TTC549 (cell line): ENCODE data around the gene GFRA1.
"Not testable (repeated sequence)": the region's sequence is repeated elsewhere in the genome, so short reads cannot be mapped to it uniquely, and the experiment has no call there.

Experiments
- FAIRE-seq: peaks from 2 replicates; lab custom pipeline; 2012; peaks lifted over from hg19 to GRCh38; lab: Jason Lieb, UNC

The GFRA1 gene

DNA sequence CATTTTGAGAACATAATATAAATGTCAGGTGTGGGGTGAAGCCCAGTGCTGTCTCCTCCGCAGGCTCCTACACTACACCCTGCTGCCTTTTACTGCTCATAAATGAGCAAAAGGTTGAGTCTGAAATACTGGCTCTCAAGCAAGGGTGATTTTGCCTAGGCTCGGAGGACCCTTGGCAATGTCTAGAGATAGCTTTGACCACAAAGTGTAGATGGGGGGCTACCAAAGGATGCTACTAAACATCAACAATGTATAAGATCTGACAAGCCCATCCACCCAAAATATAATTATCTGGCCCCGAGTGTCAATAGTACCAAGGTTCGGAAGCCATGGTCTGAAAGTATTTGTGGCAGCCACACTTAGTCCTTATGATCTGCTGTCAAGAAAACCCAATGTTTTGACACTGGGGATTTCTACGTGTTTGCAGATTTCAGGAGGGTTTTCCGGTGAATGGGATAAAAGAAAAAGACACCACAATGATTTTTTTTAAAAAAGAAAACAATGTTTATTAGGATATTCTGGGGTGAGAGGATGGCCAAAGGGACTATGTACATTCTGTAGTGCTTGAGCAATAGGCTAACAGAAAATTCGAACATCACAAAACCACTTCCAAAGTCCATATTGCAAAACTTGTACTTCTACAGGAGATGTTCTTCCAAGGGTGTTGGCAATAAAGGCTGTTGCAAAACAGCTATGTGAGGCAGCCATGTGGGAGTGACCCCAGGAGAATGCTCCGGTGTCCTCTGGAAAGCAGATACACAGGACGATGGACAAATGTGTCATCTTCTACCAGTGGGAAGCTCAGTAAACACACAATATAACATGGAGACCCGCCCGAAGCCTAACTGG, 216.3 kb downstream of the GFRA1 start:
- no peak for FAIRE-seq

DNA sequence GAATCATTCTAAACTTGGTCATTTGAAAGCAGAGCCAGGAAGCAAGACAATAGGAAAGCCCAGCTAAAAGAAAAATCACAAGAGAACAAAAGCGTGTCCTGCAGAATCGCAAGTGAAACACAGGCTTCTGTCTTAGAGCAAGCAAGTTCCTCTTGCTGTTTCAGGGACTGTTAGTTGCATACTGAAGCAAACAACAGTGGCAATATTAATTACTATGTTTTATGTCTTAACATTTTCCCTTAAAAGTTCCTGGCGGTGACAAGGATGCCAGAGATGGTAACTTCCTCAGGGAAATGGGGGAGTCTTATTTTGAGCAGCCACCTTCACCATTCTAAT, 217.1 kb downstream of the GFRA1 start:
- FAIRE-seq: no peak

DNA sequence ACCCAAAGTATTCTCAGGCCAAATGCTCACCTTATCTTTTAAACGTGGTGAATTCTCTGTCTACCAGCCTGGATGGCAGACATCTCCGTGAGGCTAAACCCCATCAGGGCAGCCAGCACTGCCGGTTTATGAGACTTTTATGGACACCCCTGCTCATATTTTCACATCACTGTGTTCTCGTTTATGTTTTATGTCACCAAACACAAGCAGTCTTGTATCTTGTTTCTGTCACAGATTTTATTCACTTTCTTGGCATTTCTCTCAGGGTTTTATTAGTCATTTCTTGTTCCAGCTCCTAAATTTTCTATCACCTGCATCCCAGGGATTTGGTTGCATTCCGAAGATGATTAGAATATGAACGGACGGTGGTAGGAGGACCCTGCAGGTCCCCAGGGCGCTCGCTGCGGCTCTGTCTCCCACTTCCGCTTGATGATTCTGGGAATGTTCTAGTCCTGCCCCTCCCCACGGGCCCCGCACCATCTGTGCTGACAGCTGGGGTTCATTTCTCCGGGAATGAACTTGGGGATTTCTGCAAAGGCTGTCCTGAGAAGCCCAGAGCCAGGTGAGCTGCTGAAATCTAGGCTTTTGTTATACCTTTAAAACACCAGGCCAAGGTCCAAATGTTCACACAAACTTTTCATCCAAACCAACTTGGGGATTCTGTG, 217.6 kb downstream of the GFRA1 start:
- FAIRE-seq: no peak

DNA sequence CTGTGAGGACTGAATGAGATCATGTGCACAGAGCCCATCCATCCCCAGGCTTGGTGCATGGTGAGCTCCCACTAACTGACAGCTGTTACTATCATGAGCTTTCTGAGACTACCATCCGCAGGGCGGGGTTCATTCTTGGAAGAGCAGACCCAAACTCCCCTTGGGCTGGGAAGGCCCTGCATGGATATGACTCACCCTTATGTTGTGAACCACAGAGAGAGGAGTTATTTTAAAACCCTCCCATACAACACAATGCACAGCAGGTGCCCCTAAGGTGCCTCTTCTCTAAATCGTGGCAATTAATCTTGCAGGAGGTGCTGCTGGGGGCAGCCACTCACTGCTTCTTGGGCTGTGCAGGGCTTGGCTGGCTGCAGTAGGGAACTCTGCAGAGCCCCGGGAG, 219.1 kb downstream of the GFRA1 start:
- FAIRE-seq: no peak

DNA sequence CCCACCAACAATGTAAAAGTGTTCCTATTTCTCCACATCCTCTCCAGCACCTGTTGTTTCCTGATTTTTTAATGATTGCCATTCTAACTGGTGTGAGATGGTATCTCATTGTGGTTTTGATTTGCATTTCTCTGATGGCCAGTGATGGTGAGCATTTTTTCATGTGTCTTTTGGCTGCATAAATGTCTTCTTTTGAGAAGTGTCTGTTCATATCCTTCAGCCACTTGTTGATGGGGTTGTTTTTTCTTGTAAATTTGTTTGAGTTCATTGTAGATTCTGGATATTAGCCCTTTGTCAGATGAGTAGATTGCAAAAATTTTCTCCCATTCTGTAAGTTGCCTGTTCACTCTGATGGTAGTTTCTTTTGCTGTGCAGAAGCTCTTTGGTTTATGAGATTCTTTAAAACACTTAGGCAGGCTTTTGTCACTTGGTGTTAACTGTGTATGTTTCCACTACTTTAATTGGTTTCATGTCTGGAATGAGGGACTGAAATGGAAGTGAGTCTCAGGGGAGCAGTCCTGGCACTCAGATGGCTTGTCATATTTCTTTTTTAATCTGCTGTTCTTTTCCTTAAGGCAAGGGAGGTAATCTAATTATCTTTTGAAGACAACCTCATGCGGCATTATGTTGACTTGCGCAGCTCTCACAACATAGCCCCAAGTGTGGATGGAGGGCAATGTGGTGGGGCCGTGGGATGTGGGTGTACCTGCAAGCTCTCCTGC, 219.8 kb downstream of the GFRA1 start:
- FAIRE-seq: not testable (repeated sequence)

DNA sequence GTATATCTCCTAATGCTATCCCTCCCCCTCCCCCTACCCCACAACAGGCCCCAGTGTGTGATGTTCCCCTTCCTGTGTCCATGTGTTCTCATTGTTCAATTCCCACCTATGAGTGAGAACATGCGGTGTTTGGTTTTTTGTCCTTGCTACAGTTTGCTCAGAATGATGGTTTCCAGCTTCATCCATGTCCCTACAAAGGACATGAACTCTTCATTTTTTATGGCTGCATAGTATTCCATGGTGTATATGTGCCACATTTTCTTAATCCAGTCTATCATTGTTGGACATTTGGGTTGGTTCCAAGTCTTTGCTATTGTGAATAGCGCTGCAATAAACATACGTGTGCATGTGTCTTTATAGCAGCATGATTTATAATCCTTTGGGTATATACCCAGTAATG, 220.5 kb downstream of the GFRA1 start:
- not testable (repeated sequence) for FAIRE-seq

DNA sequence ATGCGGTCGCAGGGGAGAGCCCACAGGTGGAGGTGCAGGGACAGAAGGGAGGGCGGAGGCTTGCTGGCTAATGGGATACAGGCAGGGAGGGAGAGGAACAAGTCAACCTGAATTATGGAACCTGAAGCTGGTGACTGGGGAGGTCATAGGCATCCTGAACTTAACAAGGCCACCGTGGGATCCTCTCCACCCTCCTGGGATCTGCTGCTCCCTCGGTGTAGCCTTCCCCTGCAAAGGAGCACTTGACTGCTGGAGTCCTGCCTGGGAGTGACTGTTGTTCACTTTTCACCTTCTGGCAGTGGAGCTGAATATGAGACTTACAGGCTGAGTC, 223.1 kb downstream of the GFRA1 start:
- FAIRE-seq: no peak

DNA sequence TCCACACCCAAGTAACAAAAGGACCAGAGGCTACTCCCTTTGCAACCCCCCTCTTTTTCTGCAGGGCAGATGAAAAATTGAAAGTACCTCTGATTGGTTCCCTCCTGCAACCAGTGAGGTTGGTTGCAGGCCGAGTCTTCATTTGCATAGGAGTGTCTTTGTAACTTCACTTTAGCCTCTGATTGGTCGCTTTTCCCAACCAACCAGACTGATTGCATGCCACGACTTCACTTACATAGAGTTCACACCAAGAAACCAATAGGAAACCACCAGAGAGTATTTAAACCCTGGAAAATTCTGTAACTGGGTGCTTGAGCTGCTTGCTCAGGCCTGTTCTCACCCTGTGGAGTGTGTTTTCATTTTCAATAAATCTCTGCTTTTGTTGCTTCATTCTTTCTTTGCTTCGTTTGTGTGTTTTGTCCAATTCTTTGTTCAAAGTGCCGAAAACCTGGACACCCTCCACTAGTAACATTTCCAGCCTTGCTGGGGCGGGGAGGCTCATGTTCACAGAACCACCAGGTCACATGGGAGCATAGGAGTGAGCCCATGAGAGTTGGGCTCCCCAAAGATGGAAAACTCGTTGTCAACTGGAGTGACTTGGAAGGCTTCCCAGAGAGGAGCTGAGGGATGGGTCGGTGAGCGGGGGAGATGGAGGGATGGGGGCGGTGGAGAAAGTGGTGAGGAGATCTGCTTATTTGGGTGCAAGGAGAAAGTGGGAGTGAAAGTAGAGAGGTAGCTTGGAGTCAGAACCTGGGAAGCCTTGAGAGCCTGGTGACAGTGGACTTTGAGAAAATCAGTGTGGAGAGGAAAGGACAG, 223.6 kb downstream of the GFRA1 start:
- FAIRE-seq: no peak

DNA sequence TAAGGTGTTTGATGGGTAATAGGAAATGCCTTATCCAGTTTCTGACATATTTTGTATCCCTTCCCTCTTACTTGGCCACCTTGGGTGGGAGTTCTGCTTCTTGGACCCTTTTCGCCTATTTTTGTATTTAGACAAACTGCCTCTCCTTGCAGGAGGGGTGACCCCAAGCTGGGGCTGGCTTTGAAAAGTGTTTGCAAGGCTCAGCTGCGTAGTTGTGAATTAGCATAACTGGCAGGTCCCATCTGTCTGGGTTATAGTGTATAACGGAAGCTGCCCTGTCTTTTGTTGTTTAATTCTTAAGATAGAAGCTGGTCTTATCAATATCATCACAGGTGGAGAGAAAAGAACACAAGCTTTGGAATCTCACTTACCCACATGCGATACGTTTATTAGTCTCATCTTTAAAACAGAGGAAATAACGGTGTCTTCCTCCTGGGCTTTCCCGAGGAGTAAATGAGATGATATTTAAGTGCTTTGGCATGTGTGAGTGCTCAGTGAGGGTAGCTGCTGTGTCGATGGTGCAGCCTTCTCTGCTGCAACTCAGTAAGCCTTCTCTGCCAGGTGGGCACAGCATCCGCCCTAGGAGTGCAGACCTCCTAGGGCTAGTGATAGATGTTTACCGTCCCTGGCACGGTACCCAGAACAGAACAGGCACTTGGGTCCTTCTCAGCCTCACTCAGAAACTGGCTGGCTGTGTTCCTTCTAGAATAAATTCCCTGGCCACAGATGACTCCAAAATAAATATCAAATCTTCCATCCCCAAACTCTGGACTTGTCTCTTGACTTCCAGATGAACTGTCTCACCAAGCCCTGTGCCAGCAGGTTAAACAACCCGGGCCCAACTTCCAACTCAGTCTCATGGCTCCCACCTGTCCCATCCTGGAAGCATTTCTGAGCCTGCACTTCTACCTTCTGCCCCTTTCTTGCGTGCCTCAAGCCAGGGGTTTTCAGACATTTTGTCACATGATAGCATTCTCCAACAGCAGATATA, 227.3 kb downstream of the GFRA1 start:
- no peak for FAIRE-seq

DNA sequence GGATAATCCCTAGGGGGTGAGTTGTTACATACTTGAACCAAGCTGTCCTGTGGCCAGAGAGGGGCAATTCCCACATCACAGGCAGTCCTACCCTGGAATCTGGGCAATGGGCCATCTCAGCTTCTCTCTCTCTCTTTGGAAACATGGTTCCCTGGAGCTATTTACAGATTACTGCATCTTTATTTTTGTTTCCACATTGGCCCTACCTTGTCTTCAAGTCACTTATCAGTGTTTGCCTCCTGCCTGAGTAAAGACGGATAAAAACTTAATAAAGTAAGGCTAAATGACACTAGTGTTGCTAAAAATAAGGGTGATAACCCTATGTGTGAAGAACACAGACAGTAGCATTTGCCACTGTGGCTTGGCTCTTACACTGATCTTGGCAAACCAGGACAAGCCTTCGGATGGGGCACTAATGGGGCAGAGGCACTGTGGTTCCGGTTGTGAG, 228.2 kb downstream of the GFRA1 start:
- FAIRE-seq: no peak

DNA sequence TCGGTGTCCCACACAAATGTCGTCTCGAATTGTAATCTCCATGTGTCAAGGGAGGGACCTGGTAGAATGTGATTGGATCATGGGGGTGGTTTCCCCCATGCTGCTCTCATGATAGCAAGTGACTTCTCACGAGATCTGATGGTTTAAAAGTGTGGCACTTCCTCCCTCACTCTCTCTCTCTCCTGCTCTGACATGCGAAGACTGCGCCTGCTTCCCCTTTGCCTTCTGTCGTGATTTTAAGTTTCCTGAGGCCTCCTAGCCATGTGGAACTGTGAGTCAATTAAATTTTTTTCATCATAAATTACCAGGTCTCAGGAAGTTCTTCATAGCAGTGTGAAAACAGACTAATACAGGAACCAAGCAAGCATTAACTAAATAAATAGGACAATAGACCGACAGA, 229.1 kb downstream of the GFRA1 start:
- no peak for FAIRE-seq

DNA sequence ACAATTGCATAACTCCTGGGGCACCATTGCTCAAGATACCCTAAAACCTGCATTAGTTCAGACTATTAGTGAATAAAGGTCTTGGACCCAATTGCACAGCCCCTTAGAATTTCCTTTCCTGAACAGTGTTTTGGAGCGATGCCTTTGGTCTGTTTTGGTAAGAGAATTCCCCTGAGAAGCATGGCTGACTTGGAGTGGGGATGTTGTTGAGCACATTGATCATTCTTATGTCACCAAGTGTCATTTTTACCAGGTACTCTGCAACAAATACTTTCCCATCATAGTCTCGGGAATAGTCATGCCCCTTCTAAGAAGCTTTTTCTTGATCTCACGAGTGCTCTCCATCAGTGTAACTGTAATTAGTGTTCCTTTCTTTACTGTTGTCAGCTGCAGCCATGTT, 229.7 kb downstream of the GFRA1 start:
- FAIRE-seq: no peak

DNA sequence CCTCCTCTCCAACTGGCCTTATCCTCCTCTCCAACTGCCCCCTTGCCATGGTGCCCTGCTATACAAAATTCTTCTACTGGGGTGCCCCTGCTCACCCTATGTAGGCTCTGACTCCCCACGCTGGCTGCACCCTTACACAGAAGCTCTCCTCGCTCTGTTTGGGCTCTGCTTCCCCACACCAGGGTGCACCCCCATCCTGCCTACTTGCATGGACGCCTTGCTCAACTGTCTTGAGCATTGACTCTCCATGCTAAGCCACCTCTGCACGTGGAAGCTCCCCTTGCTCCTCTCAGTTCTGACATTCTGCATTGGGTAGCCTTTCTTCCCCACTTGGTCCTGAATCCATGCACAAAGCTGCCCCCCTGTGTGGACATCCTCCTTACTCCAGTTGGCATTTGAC, 231.1 kb downstream of the GFRA1 start:
- FAIRE-seq: no peak

DNA sequence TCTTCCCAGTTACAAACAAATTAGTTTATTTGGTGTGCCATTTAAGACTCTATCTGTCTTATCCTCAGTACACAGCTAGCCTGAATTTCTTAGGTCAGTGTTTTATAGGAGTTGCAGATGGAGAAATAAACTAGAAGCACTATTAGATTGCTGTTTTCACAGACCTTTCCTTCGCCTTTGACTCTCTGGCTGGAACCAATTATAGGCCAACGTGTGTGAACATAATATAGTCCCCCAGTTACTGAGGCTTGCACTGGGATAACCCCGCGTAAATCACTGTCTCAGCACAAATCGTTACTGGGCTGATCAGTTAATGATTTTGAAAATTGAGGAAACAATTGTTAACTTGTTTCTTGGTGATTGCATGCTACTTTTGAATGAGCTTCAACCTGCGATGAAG, 233.4 kb downstream of the GFRA1 start:
- FAIRE-seq: no peak

DNA sequence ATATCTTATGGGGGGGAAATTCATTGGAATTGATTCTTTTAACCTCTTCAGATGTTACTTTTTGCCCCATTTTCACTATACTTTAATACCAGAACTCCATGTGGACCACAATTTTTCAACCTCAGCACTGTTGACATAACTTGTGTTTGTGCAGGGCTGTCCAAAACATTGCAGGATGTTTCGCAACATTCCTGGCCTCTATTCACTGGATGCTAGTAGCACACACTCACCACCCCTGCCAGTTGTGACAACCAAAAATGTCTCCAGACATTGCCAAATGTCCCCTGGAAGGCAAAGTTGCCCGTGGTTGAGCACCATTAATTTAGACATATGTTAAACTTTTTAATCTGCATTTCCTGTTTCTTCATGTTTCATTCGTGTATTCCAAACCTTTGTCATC, 234.7 kb downstream of the GFRA1 start:
- FAIRE-seq: no peak

DNA sequence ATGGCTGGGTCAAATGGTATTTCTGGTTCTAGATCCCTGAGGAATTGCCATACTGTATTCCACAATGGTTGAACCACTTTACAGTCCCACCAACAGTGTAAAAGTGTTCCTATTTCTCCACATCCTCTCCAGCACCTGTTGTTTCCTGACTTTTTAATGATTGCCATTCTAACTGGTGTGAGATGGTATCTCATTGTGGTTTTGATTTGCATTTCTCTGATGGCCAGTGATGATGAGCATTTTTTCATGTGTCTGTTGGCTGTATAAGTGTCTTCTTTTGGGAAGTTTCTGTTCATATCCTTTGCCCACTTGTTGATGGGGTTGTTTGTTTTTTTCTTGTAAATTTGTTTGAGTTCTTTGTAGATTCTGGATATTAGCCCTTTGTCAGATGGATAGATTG, 237.6 kb downstream of the GFRA1 start:
- not testable (repeated sequence) for FAIRE-seq

DNA sequence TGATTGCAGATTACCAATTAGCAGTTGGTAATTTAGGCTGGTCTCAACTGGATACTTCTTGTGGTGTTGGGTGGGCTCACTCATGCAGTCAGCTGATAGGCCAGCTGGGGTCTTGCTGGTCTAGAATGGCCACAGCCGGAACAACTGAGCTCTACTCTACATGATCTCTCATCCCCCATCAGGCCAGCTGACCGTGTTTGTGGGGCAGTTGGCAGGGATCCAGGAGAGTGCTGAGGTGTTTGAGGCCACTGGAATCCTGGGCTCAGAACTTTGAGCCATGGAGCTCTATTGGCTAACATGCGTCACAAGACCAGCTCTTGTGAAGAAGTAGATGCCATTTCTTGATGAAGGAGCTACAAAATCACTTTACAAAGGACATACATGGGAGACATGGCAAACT, 242.4 kb downstream of the GFRA1 start:
- no peak for FAIRE-seq

DNA sequence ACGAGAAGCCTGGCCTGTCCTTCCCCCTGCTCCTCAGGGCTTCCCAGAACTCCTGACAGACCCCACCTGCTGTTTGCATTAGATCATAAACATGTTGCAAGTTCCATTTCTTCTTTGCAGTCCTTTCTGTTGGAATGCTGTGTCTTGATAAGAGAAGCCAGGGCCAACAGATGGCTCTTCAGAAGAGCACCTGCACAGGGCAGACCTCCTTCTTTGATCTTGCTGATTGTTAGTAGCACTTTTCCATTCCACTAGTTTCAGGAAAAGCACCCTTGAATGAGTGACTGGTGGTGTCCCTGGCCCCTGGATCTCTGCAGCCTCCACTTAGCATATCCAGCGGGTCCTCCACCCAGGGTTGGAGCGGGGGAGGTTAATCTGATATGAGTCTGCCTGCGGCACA, 243.2 kb downstream of the GFRA1 start:
- no peak for FAIRE-seq

DNA sequence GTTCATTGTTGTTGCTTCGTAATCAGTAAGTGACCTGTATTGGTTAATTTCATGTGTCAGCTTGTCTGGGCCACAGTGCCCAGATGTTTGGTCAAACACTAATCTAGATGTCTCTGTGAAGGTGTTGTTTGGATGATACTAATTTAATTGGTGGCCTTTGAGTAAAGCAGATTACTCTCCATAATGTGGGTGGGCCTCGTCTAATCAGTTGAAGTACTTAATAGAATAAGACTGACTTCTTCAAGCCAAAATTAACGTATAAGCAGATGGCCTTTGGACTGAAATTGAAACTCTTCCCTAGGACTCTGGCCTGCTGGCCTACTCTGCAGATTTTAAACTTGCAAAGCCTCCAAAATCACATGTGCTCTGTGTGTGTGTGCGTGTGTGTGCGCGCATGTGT, 245.7 kb downstream of the GFRA1 start:
- FAIRE-seq: no peak

DNA sequence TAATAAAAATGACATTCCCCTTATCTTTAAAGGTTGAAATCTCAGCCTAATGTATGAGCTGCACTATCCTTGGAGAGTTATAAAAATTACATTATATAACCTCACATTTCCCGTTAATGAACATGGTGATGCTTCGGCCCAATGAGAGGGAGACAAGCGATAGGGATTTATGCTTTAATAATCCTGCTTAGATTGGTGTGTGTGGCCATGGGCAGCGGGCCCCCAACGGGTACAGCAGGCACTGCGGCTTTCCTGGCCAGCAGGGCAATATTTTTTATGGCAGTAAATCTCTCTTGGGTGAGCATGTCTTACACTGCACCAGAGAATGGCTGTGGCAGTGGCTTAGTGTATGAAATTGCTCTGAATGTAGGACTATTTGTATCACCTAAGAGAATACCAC, 246.3 kb downstream of the GFRA1 start:
- FAIRE-seq: no peak

DNA sequence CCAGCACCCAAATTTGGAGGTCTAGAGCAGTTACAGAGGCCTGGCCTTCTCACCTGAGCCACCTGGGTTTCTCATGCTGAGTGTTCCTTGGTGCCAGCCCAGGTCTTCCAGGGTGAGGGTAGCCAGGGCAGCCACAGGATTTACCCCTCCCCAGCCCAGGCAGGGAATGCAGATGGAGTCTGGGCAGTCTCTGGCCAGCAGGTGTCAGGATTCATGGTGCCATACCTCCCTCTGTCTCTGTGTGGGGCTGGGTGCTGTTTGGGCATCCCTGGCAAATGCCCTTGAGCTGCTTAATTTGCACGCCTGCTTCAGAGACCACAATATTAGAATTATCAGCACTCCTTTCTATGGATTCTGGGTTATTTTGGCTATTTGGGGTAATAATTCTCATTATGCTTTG, 246.7 kb downstream of the GFRA1 start:
- no peak for FAIRE-seq
